MM.1S (cell line): ENCODE measurements around the gene DOCK4.

ENCODE experiments used
- DNase-seq: peaks from one replicate; pipeline ENCODE4 v3.0.0-alpha.2; 2015
- H2AFZ ChIP-seq: fragments of 300-600 bp; sonication (generic); 2 replicates; pipeline ENCODE4 v1.6.0; 2016; ENCODE audit warnings: antibody characterized with exemption, low read length
- H3F3A ChIP-seq: fragments of 300-600 bp; sonication (generic); 2 replicates; pipeline ENCODE4 v1.6.1; 2016; ENCODE audit warnings: mild to moderate bottlenecking, antibody characterized with exemption, low read length, moderate library complexity, mixed read lengths; ENCODE audit not compliant: insufficient read depth
- H3K27ac ChIP-seq: fragments of 300-600 bp; sonication (generic); 2 replicates; pipeline ENCODE4 v1.5.1; 2016; ENCODE audit warnings: mild to moderate bottlenecking, low read length
- H3K27me3 ChIP-seq: fragments of 300-600 bp; sonication (generic); replicated peaks from 2 replicates; pipeline ENCODE4 v1.6.0; 2016; ENCODE audit warnings: low read length; ENCODE audit not compliant: insufficient read depth
- H3K36me3 ChIP-seq: fragments of 300-600 bp; sonication (generic); replicated peaks from 2 replicates; pipeline ENCODE4 v1.6.1; 2016; ENCODE audit warnings: mild to moderate bottlenecking, low read length, mixed read lengths; ENCODE audit not compliant: insufficient read depth
- H3K4me1 ChIP-seq: fragments of 300-600 bp; sonication (generic); 2 replicates; pipeline ENCODE4 v1.6.1; 2016; ENCODE audit warnings: low read length, mixed read lengths
- H3K4me2 ChIP-seq: fragments of 300-600 bp; sonication (generic); 2 replicates; pipeline ENCODE4 v1.6.0; 2016; ENCODE audit warnings: low read depth, low read length
- H3K4me3 ChIP-seq: fragments of 300-600 bp; sonication (generic); 2 replicates; pipeline ENCODE4 v1.5.1; 2016; ENCODE audit warnings: low read length, mixed read lengths
- H3K79me2 ChIP-seq: fragments of 300-600 bp; sonication (generic); 2 replicates; pipeline ENCODE4 v1.6.1; 2016; ENCODE audit warnings: mixed run types, low read length, mixed read lengths
- H3K9ac ChIP-seq: fragments of 300-600 bp; sonication (generic); 2 replicates; pipeline ENCODE4 v1.6.1; 2016; ENCODE audit warnings: low read length, mixed read lengths
- H3K9me2 ChIP-seq: fragments of 300-600 bp; sonication (generic); replicated peaks from 2 replicates; pipeline ENCODE4 v1.6.1; 2016; ENCODE audit warnings: mild to moderate bottlenecking, low read length, mixed read lengths; ENCODE audit not compliant: insufficient read depth
- H3K9me3 ChIP-seq: fragments of 300-600 bp; sonication (generic); replicated peaks from 2 replicates; pipeline ENCODE4 v1.6.1; 2016; ENCODE audit warnings: mild to moderate bottlenecking, low read length, mixed read lengths; ENCODE audit not compliant: insufficient read depth
- H4K20me1 ChIP-seq: fragments of 300-600 bp; sonication (generic); 2 replicates; pipeline ENCODE4 v1.6.1; 2016; ENCODE audit warnings: mild to moderate bottlenecking, low read length, moderate library complexity, mixed read lengths; ENCODE audit not compliant: insufficient read depth
- CTCF ChIP-seq: fragments of 300-600 bp; sonication (generic); IDR thresholded peaks from 2 replicates; pipeline ENCODE4 v1.5.1; 2016; ENCODE audit warnings: antibody characterized with exemption, low read length, mixed read lengths
- EZH2 ChIP-seq: fragments of 300-600 bp; sonication (generic); optimal IDR thresholded peaks from 2 replicates; pipeline ENCODE3; 2017; ENCODE audit warnings: low read depth, mild to moderate bottlenecking, antibody characterized with exemption, low read length, mixed read lengths
- EZH2phosphoT487 ChIP-seq: fragments of 300-600 bp; sonication (generic); IDR thresholded peaks from 2 replicates; pipeline ENCODE4 v1.6.1; 2018; ENCODE audit warnings: antibody characterized with exemption, low read length

The DOCK4 gene

GRCh38 chr7:112036071-112036470 is 170.1 kb downstream of the DOCK4 start:
- Histone ChIP-seq H3K9ac (no peak overlapping the region), H3K27ac (no peak overlapping the region), H2AFZ (no peak overlapping the region), H3K36me3 (no peaks in the 10 kb centered on the region), H3K4me3 (no peak overlapping the region), H3K27me3 (no peaks in the 10 kb centered on the region), H3F3A (no peaks in the 10 kb centered on the region), H3K9me2 (no peaks in the 10 kb centered on the region), H3K4me2 (no peak overlapping the region), H3K4me1 (peaks cover 8% of the 10 kb centered on the region; the same call in 1 of the 2 replicates), H3K9me3 (no peaks in the 10 kb centered on the region), H3K79me2 (peaks cover 28% of the 10 kb centered on the region; the same call in 1 of the 2 replicates), H4K20me1 (no peaks in the 10 kb centered on the region)
- no peak for TF ChIP-seq EZH2
- TF ChIP-seq EZH2phosphoT487: no peak
- no peak for TF ChIP-seq CTCF
- DNase-seq: no peak

GRCh38 chr7:112031689-112032088 is 174.5 kb downstream of the DOCK4 start:
- Histone ChIP-seq H3K36me3 (no peaks in the 10 kb centered on the region), H3K9me3 (no peaks in the 10 kb centered on the region), H3K4me3 (no peak overlapping the region), H3K9ac (no peak overlapping the region), H4K20me1 (no peaks in the 10 kb centered on the region), H3K4me1 (peaks cover 8% of the 10 kb centered on the region; the same call in 1 of the 2 replicates), H3K27ac (no peak overlapping the region), H3K4me2 (no peak overlapping the region), H3F3A (no peaks in the 10 kb centered on the region), H3K79me2 (peaks cover 32% of the 10 kb centered on the region), H3K27me3 (no peaks in the 10 kb centered on the region), H2AFZ (no peak overlapping the region), H3K9me2 (no peaks in the 10 kb centered on the region)
- no peak for DNase-seq
- TF ChIP-seq CTCF (no peak), EZH2phosphoT487 (no peak), EZH2 (no peak)

- Histone ChIP-seq H3K4me3 (no peak overlapping the region), H3K27me3 (no peaks in the 10 kb centered on the region), H3K4me1 (no peaks in the 10 kb centered on the region), H3K9ac (no peak overlapping the region), H4K20me1 (no peaks in the 10 kb centered on the region), H3K9me3 (no peaks in the 10 kb centered on the region), H3K4me2 (no peak overlapping the region), H3K79me2 (peaks cover 46% of the 10 kb centered on the region), H3K9me2 (no peaks in the 10 kb centered on the region), H2AFZ (no peak overlapping the region), H3K27ac (no peak overlapping the region), H3F3A (no peaks in the 10 kb centered on the region), H3K36me3 (no peaks in the 10 kb centered on the region)
- no peak for DNase-seq
- TF ChIP-seq CTCF (no peak), EZH2 (no peak), EZH2phosphoT487 (no peak)
These were observed 180.6 kb downstream of the DOCK4 start for GRCh38 chr7:112025556-112025955.
